HepG2 (cell line): ENCODE data around the gene MRPL50. TPM values are rescaled to one million over a fixed set of nuclear protein-coding genes. Genes with fewer than 3 reads are reported as not detected.

Experiments
- ATAD3A ChIP-seq: sonication (generic); formaldehyde crosslinking; IDR thresholded peaks from 2 replicates; pipeline ENCODE4 v1.4.0; 2020; ENCODE audit warnings: missing genetic modification reagents
- EED ChIP-seq: sonication (generic); formaldehyde crosslinking; IDR thresholded peaks from 2 replicates; pipeline ENCODE4 v1.5.0; 2020; ENCODE audit warnings: mild to moderate bottlenecking, missing genetic modification reagents
- EP300 ChIP-seq, 3 experiments: sonication (generic) in 1 of 3; formaldehyde crosslinking in 1 of 3; IDR thresholded peaks; 2 replicates each; pipeline versions ENCODE4 v1.5.1 to v1.6.1; 2011 to 2020; ENCODE audit warnings: low read depth in 2 of 3, low read length in 2 of 3, borderline replicate concordance in 1 of 3, improper control_type of control experiment in 1 of 3, mild to moderate bottlenecking in 1 of 3, missing genetic modification reagents in 1 of 3, moderate library complexity in 1 of 3
- HMGA1 ChIP-seq: sonication (generic); formaldehyde crosslinking; conservative IDR thresholded peaks from 2 replicates; pipeline ENCODE4 v1.4.0; 2020; ENCODE audit warnings: missing genetic modification reagents
- HOXA9 ChIP-seq: sonication (generic); formaldehyde crosslinking; IDR thresholded peaks from 2 replicates; pipeline ENCODE4 v1.8.1; 2022; ENCODE audit warnings: missing genetic modification reagents, mild to moderate bottlenecking, moderate library complexity, borderline replicate concordance
- MIER3 ChIP-seq: IDR thresholded peaks from 2 replicates; pipeline ENCODE4 v1.6.1; 2016; ENCODE audit warnings: missing compliant biosample characterization, borderline replicate concordance
- PAF1 ChIP-seq: IDR thresholded peaks from 2 replicates; pipeline ENCODE4 v1.6.1; 2016; ENCODE audit warnings: missing genetic modification reagents, missing compliant biosample characterization
- RFXAP ChIP-seq: sonication (generic); formaldehyde crosslinking; IDR thresholded peaks from 2 replicates; pipeline ENCODE4 v1.4.0; 2020; ENCODE audit warnings: missing genetic modification reagents, borderline replicate concordance
- SIX4 ChIP-seq: sonication (generic); formaldehyde crosslinking; IDR thresholded peaks from 2 replicates; pipeline ENCODE4 v1.4.0; 2020; ENCODE audit warnings: missing genetic modification reagents
- SMAD1 ChIP-seq: sonication (generic); formaldehyde crosslinking; IDR thresholded peaks from 2 replicates; pipeline ENCODE4 v1.4.0; 2020; ENCODE audit warnings: missing genetic modification reagents, low read depth, mild to moderate bottlenecking, borderline replicate concordance
- SOX6 ChIP-seq, 2 experiments: fragments of 450-650 bp in 1 of 2; sonication (generic) in 1 of 2; formaldehyde crosslinking in 1 of 2; IDR thresholded peaks; 2 replicates each; pipeline versions ENCODE4 v1.4.0 to v1.6.1; 2017 to 2020; ENCODE audit warnings: antibody characterized with exemption in 1 of 2, mild to moderate bottlenecking in 1 of 2, missing genetic modification reagents in 1 of 2
- SRSF4 ChIP-seq: fragments of 200-400 bp; formaldehyde crosslinking; IDR thresholded peaks from one replicate; pipeline ENCODE4 v1.6.1; 2018; ENCODE audit warnings: mild to moderate bottlenecking, low read depth, low read length, moderate library complexity; ENCODE audit not compliant: poor library complexity, severe bottlenecking
- STAG1 ChIP-seq: sonication (generic); formaldehyde crosslinking; IDR thresholded peaks from 2 replicates; pipeline ENCODE4 v1.4.0; 2020; ENCODE audit warnings: missing genetic modification reagents
- ZNF282 ChIP-seq: fragments of 450-650 bp; IDR thresholded peaks from 2 replicates; pipeline ENCODE4 v1.6.1; 2018; ENCODE audit not compliant: partially characterized antibody
- ZNF383 ChIP-seq: sonication (generic); formaldehyde crosslinking; IDR thresholded peaks from 2 replicates; pipeline ENCODE4 v1.4.0; 2020; ENCODE audit warnings: missing genetic modification reagents, mild to moderate bottlenecking, borderline replicate concordance
- ZNF644 ChIP-seq: IDR thresholded peaks from 2 replicates; pipeline ENCODE4 v1.6.1; 2016; ENCODE audit warnings: low read depth
- ZNF652 ChIP-seq: IDR thresholded peaks from 2 replicates; pipeline ENCODE4 v1.6.1; 2016; ENCODE audit warnings: low read depth, borderline replicate concordance
- polyA plus RNA-seq, 8 experiments: library from polyadenylated mRNA; depleted of rRNA in 3 of 8; stranded (reverse) in 7 of 8; unstranded in 1 of 8; fragments of >200 nt; fragmentation: Illumina TruSeq in 4 of 8; extraction: Trizol in 4 of 8; gene quantifications; 2 replicates each; pipeline versions ENCODE4 v1.2.1 to v1.2.3, GENCODE V29; 2011 to 2016; ENCODE audit warnings: low read depth in 4 of 8, missing spikeins in 1 of 8, mixed read lengths in 1 of 8; ENCODE audit not compliant: insufficient read depth in 1 of 8
- total RNA-seq, 5 experiments: library from RNA; depleted of rRNA; stranded (reverse); fragments of >200 nt; fragmentation: Illumina TruSeq; extraction: Trizol; gene quantifications; 2 replicates each; pipeline ENCODE4 v1.2.3, GENCODE V29; 2016; ENCODE audit warnings: low read depth in 1 of 5
- TF ChIP-seq, protein P1 (sequence below): sonication (generic); formaldehyde crosslinking; IDR thresholded peaks from 2 replicates; pipeline ENCODE4 v1.4.0; 2020; ENCODE audit warnings: missing genetic modification reagents
- TF ChIP-seq, protein P2 (sequence below): sonication (generic); formaldehyde crosslinking; IDR thresholded peaks from 2 replicates; pipeline ENCODE4 v1.5.0; 2020; ENCODE audit warnings: missing genetic modification reagents
- TF ChIP-seq, protein P3 (sequence below): sonication (generic); formaldehyde crosslinking; IDR thresholded peaks from 2 replicates; pipeline ENCODE4 v1.5.1; 2020; ENCODE audit warnings: mild to moderate bottlenecking, moderate library complexity, missing genetic modification reagents
- TF ChIP-seq, protein P4 (sequence below): sonication (generic); formaldehyde crosslinking; IDR thresholded peaks from 2 replicates; pipeline ENCODE4 v1.4.0; 2020; ENCODE audit warnings: missing genetic modification reagents
- TF ChIP-seq, protein P5 (sequence below): sonication (generic); formaldehyde crosslinking; IDR thresholded peaks from 2 replicates; pipeline ENCODE4 v1.5.0; 2020; ENCODE audit warnings: missing genetic modification reagents

The MRPL50 gene
- total and polyA plus RNA-seq, 2 of the 13 experiments (the other 11 are each of a cell fraction or from before 2014, with no cell fraction given): 37.1 to 70.0 TPM

DNA sequence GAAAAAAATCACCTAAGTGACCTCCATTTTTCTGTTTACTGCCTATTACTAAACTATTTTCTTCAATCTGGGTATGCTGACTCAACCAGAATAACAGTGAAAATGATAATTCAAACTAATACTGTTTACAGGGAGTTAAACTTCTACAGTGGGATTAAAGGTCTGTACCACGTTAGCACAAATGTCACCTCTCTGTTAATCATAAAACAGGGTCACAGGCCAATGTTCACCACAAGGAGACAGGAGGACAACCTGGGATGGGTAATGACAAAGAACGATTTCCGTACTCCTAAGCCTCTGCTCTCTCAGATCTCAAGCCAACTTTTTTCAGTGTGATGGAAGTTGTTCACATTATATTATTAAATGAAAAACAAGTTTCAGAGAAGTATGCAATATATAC lies 34.8 kb upstream of the MRPL50 start (continued):
- TF ChIP-seq, protein P1, sequence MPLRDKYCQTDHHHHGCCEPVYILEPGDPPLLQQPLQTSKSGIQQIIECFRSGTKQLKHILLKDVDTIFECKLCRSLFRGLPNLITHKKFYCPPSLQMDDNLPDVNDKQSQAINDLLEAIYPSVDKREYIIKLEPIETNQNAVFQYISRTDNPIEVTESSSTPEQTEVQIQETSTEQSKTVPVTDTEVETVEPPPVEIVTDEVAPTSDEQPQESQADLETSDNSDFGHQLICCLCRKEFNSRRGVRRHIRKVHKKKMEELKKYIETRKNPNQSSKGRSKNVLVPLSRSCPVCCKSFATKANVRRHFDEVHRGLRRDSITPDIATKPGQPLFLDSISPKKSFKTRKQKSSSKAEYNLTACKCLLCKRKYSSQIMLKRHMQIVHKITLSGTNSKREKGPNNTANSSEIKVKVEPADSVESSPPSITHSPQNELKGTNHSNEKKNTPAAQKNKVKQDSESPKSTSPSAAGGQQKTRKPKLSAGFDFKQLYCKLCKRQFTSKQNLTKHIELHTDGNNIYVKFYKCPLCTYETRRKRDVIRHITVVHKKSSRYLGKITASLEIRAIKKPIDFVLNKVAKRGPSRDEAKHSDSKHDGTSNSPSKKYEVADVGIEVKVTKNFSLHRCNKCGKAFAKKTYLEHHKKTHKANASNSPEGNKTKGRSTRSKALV: no peak
- TF ChIP-seq STAG1 (CRISPR knock-in tag) (peak; percentile 15; the same call in 1 of the 2 replicates), SRSF4 (no peak), SIX4 (CRISPR knock-in tag) (peak; percentile 51; the same call in 1 of the 2 replicates), HOXA9 (CRISPR knock-in tag) (no peak), EED (no peak), EP300 (IDR thresholded peaks at IDR 0.05; ENCODE audit: low read depth in 2 of 2, low read length in 2 of 2) (peak in 1 of 2 experiments; percentile 95; a peak in 2 of 4 replicates), EP300 (CRISPR knock-in tag; IDR thresholded peaks at IDR 0.05; ENCODE audit: borderline replicate concordance) (peak; percentile 56; the same call in 1 of the 2 replicates), HMGA1 (CRISPR knock-in tag) (no peak), RFXAP (CRISPR knock-in tag) (peak; percentile 58; the same call in 1 of the 2 replicates), SMAD1 (CRISPR knock-in tag) (no peak), ZNF644 (CRISPR knock-in tag) (peak; percentile 85; the same call in 1 of the 2 replicates), PAF1 (CRISPR knock-in tag) (no peak), SOX6 (IDR thresholded peaks at IDR 0.05) (no peak), SOX6 (CRISPR knock-in tag; IDR thresholded peaks at IDR 0.05) (peak; percentile 93), MIER3 (CRISPR knock-in tag) (peak; percentile 95; the same call in 1 of the 2 replicates), ZNF652 (peak; percentile 92), ZNF282 (no peak), ATAD3A (CRISPR knock-in tag) (no peak), ZNF383 (no peak)
- TF ChIP-seq, protein P2, sequence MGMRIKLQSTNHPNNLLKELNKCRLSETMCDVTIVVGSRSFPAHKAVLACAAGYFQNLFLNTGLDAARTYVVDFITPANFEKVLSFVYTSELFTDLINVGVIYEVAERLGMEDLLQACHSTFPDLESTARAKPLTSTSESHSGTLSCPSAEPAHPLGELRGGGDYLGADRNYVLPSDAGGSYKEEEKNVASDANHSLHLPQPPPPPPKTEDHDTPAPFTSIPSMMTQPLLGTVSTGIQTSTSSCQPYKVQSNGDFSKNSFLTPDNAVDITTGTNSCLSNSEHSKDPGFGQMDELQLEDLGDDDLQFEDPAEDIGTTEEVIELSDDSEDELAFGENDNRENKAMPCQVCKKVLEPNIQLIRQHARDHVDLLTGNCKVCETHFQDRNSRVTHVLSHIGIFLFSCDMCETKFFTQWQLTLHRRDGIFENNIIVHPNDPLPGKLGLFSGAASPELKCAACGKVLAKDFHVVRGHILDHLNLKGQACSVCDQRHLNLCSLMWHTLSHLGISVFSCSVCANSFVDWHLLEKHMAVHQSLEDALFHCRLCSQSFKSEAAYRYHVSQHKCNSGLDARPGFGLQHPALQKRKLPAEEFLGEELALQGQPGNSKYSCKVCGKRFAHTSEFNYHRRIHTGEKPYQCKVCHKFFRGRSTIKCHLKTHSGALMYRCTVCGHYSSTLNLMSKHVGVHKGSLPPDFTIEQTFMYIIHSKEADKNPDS: no peak
- TF ChIP-seq, protein P3, sequence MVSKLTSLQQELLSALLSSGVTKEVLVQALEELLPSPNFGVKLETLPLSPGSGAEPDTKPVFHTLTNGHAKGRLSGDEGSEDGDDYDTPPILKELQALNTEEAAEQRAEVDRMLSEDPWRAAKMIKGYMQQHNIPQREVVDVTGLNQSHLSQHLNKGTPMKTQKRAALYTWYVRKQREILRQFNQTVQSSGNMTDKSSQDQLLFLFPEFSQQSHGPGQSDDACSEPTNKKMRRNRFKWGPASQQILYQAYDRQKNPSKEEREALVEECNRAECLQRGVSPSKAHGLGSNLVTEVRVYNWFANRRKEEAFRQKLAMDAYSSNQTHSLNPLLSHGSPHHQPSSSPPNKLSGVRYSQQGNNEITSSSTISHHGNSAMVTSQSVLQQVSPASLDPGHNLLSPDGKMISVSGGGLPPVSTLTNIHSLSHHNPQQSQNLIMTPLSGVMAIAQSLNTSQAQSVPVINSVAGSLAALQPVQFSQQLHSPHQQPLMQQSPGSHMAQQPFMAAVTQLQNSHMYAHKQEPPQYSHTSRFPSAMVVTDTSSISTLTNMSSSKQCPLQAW (CRISPR knock-in tag): peak; percentile 99
- TF ChIP-seq, protein P4, sequence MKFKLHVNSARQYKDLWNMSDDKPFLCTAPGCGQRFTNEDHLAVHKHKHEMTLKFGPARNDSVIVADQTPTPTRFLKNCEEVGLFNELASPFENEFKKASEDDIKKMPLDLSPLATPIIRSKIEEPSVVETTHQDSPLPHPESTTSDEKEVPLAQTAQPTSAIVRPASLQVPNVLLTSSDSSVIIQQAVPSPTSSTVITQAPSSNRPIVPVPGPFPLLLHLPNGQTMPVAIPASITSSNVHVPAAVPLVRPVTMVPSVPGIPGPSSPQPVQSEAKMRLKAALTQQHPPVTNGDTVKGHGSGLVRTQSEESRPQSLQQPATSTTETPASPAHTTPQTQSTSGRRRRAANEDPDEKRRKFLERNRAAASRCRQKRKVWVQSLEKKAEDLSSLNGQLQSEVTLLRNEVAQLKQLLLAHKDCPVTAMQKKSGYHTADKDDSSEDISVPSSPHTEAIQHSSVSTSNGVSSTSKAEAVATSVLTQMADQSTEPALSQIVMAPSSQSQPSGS: peak; percentile 71; the same call in 1 of the 2 replicates
- TF ChIP-seq, protein P5, sequence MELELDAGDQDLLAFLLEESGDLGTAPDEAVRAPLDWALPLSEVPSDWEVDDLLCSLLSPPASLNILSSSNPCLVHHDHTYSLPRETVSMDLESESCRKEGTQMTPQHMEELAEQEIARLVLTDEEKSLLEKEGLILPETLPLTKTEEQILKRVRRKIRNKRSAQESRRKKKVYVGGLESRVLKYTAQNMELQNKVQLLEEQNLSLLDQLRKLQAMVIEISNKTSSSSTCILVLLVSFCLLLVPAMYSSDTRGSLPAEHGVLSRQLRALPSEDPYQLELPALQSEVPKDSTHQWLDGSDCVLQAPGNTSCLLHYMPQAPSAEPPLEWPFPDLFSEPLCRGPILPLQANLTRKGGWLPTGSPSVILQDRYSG (CRISPR knock-in tag): no peak
